Caco-2 (cell line): ENCODE data around the gene PARVB. TPM values are rescaled to one million over a fixed set of nuclear protein-coding genes. Genes with fewer than 3 reads are reported as not detected.

Experiments
- BruUV-seq: library from RNA; stranded (reverse); fragments of 400-500 nt; replicated peaks from 2 replicates; lab custom pipeline; 2021; lab: Mats Ljungman, UMichigan
- CTCF ChIA-PET: fragments of 300-600 bp; sonication (Branson Sonifier 250); formaldehyde crosslinking; loops from one replicate; lab custom pipeline; 2022; ENCODE audit warnings: antibody characterized with exemption; lab: Charles Lee
- POLR2A ChIA-PET: fragments of 300-600 bp; sonication (Branson Sonifier 250); formaldehyde crosslinking; loops from one replicate; lab custom pipeline; 2022; ENCODE audit warnings: antibody characterized with exemption; lab: Charles Lee
- DNase-seq, 2 experiments: peaks; one replicate each; pipeline versions ENCODE4 v3.0.0 to v3.0.0-alpha.2; 2020 to 2022
- H3K27me3 ChIP-seq: replicated peaks from 2 replicates; pipeline ENCODE4 v1.6.0; 2011; ENCODE audit warnings: low read length; ENCODE audit not compliant: control insufficient read depth, insufficient read depth
- H3K36me3 ChIP-seq: 2 replicates; pipeline ENCODE4 v1.5.1; 2011; ENCODE audit warnings: low read length; ENCODE audit not compliant: control insufficient read depth, insufficient read depth
- H3K4me1 ChIP-seq: fragments of 250-450 bp; sonication (Bioruptor Pico); 2 replicates; pipeline ENCODE4 v1.5.1; 2020; ENCODE audit warnings: mild to moderate bottlenecking
- H3K4me3 ChIP-seq: 2 replicates; pipeline ENCODE4 v1.5.1; 2011; ENCODE audit warnings: low read depth, mild to moderate bottlenecking, control low read depth, low read length
- H3K9me3 ChIP-seq: fragments of 250-450 bp; sonication (Bioruptor Pico); 2 replicates; pipeline ENCODE4 v1.5.1; 2020; ENCODE audit warnings: mild to moderate bottlenecking, moderate library complexity
- H3K27ac Mint-ChIP-seq: one replicate; pipeline ENCODE4 v1.8.0; 2022; ENCODE audit warnings: mixed read lengths; ENCODE audit not compliant: unreplicated experiment
- H3K27me3 Mint-ChIP-seq: one replicate; pipeline ENCODE4 v1.8.0; 2022; ENCODE audit warnings: mixed read lengths; ENCODE audit not compliant: insufficient read depth, unreplicated experiment
- H3K36me3 Mint-ChIP-seq: one replicate; pipeline ENCODE4 v1.8.0; 2022; ENCODE audit warnings: mild to moderate bottlenecking, mixed read lengths; ENCODE audit not compliant: insufficient read depth, unreplicated experiment
- H3K4me1 Mint-ChIP-seq: one replicate; pipeline ENCODE4 v1.8.0; 2022; ENCODE audit warnings: low read depth, mixed read lengths; ENCODE audit not compliant: unreplicated experiment
- H3K4me3 Mint-ChIP-seq: one replicate; pipeline ENCODE4 v1.8.0; 2022; ENCODE audit warnings: mild to moderate bottlenecking, moderate library complexity, mixed read lengths; ENCODE audit not compliant: unreplicated experiment
- H3K9me3 Mint-ChIP-seq: one replicate; pipeline ENCODE4 v1.8.0; 2022; ENCODE audit warnings: mixed read lengths; ENCODE audit not compliant: unreplicated experiment
- intact Hi-C: fragments of 100-400 bp; cut with micrococcal nuclease; formaldehyde crosslinking; loops from one replicate; pipeline ENCODE4 v1.10.0; 2022; ENCODE audit not compliant: unreplicated experiment
- total RNA-seq: library from RNA; stranded (reverse); gene quantifications from 2 replicates; pipeline ENCODE4 v1.2.3, GENCODE V29; 2022
- TF ChIP-seq, protein P1 (sequence below), 2 experiments: fragments of 200-600 bp in 1 of 2; IDR thresholded peaks; 1 replicate in 1 of 2; 2 replicates in 1 of 2; pipeline versions ENCODE4 v1.5.1 to v1.8.0; 2011 to 2022; ENCODE audit warnings: antibody characterized with exemption in 1 of 2, control low read depth in 1 of 2, inconsistent platforms in 1 of 2, low read depth in 1 of 2, low read length in 1 of 2, mild to moderate bottlenecking in 1 of 2, moderate library complexity in 1 of 2; ENCODE audit not compliant: insufficient read depth in 1 of 2, severe bottlenecking in 1 of 2, unreplicated experiment in 1 of 2

The PARVB gene
- total RNA-seq, 1 experiment from 2014 or later: 28.8 TPM

DNA sequence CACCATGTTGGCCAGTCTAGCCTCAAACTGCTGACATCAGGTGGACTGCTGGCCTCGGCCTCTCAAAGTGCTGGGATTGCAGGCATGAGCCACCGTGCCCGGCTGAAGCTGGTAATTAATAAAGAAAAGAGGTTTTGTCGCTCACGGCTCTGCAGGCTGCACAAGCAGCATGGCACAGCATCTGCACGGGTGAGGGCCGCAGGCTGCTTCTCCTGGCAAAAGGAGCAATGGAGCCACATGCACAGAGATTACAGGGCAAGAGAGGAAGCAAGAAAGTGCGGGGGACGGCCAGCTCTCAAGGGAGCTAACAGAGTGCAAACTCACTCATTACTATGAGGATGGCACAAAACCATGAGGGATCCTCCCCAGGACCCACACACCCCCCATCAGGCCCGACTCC is 4.7 kb upstream of the PARVB start:
- DNase-seq: no peak
- no TSS peak for BruUV-seq
- Histone ChIP-seq H3K36me3 (no peaks in the 10 kb centered on the region), H3K4me1 (0 out of 2 replicates have a peak, but pooled peaks cover 4% of the 10 kb centered on the region), H3K4me3 (no peak overlapping the region), H3K9me3 (no peaks in the 10 kb centered on the region), H3K27me3 (no peaks in the 10 kb centered on the region)
- H3K27ac Mint-ChIP-seq: no peak overlapping the region
- peaks cover 6% of the 10 kb centered on the region for H3K4me1 Mint-ChIP-seq
- no peaks in the 10 kb centered on the region for H3K9me3 Mint-ChIP-seq
- ChIA-PET CTCF (no interaction called here), POLR2A (no interaction called here)
- no peaks in the 10 kb centered on the region for H3K36me3 Mint-ChIP-seq
- H3K27me3 Mint-ChIP-seq: no peaks in the 10 kb centered on the region
- TF ChIP-seq, protein P1, sequence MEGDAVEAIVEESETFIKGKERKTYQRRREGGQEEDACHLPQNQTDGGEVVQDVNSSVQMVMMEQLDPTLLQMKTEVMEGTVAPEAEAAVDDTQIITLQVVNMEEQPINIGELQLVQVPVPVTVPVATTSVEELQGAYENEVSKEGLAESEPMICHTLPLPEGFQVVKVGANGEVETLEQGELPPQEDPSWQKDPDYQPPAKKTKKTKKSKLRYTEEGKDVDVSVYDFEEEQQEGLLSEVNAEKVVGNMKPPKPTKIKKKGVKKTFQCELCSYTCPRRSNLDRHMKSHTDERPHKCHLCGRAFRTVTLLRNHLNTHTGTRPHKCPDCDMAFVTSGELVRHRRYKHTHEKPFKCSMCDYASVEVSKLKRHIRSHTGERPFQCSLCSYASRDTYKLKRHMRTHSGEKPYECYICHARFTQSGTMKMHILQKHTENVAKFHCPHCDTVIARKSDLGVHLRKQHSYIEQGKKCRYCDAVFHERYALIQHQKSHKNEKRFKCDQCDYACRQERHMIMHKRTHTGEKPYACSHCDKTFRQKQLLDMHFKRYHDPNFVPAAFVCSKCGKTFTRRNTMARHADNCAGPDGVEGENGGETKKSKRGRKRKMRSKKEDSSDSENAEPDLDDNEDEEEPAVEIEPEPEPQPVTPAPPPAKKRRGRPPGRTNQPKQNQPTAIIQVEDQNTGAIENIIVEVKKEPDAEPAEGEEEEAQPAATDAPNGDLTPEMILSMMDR (IDR thresholded peaks at IDR 0.05; ENCODE audit: insufficient read depth in 1 of 2, low read depth in 1 of 2, low read length in 1 of 2, severe bottlenecking in 1 of 2, unreplicated experiment in 1 of 2): no peak
- intact Hi-C loops: no loop called here
- H3K4me3 Mint-ChIP-seq: no peak overlapping the region

DNA sequence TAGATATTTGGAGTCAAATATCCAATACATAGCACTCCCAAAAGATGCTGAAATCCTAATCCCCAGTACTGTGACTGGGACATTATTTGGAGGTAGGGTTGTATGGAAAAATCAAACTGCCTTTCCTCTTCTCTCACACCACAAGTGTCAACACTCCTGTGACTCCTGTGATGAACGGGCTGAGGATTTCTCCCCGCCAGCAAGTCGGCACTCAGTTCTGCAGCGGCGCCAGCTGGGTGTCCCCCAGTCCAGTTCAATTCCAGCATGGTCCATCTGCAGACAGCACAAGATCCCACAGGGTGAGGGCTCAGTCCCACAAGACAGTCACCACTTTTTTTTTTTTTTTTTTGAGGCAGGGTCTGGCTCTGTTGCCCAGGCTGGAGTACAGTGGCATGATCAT is 4.3 kb upstream of the PARVB start:
- H3K9me3 Mint-ChIP-seq: no peaks in the 10 kb centered on the region
- no peaks in the 10 kb centered on the region for H3K36me3 Mint-ChIP-seq
- Histone ChIP-seq H3K27me3 (no peaks in the 10 kb centered on the region), H3K4me1 (0 out of 2 replicates have a peak, but pooled peaks cover 4% of the 10 kb centered on the region), H3K36me3 (no peaks in the 10 kb centered on the region), H3K4me3 (no peak overlapping the region), H3K9me3 (no peaks in the 10 kb centered on the region)
- intact Hi-C loops: no loop called here
- BruUV-seq: no TSS peak
- TF ChIP-seq, protein P1 (IDR thresholded peaks at IDR 0.05; ENCODE audit: insufficient read depth in 1 of 2, low read depth in 1 of 2, low read length in 1 of 2, severe bottlenecking in 1 of 2, unreplicated experiment in 1 of 2): no peak
- H3K27ac Mint-ChIP-seq: no peak overlapping the region
- H3K4me3 Mint-ChIP-seq: no peak overlapping the region
- peaks cover 6% of the 10 kb centered on the region for H3K4me1 Mint-ChIP-seq
- POLR2A ChIA-PET: no interaction called here
- DNase-seq: no peak
- no peaks in the 10 kb centered on the region for H3K27me3 Mint-ChIP-seq
- CTCF ChIA-PET: no interaction called here

DNA sequence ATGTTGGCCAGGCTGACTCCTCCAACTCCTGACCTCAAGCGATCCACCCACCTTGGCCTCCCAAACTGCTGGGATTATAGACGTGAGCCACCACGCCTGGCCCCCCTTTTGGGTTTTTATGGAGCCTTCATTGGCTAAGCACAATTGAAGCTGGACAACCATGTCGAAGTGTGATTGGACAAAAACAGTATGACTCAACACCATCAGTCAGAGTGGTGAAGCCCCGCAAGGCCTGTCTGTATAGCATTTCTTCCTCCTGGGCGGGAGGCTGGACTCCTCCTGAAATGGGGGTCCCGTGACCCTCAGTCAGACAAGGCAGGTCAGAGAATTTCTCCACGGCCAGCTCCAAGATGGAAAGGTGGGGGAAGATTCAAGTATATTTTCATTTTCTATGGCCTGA is 3.1 kb upstream of the PARVB start:
- Mint-ChIP-seq H3K27ac (no peak overlapping the region), H3K9me3 (no peaks in the 10 kb centered on the region), H3K4me3 (no peak overlapping the region), H3K27me3 (no peaks in the 10 kb centered on the region), H3K36me3 (no peaks in the 10 kb centered on the region), H3K4me1 (peaks cover 6% of the 10 kb centered on the region)
- TF ChIP-seq, protein P1 (IDR thresholded peaks at IDR 0.05; ENCODE audit: insufficient read depth in 1 of 2, low read depth in 1 of 2, low read length in 1 of 2, severe bottlenecking in 1 of 2, unreplicated experiment in 1 of 2): no peak
- no peak overlapping the region for H3K4me3 ChIP-seq
- intact Hi-C loops: no loop called here
- ChIA-PET CTCF (no interaction called here), POLR2A (interaction anchor here (0.8 kb wide), 1 partner anchor 756 kb away, joined by 3 read pairs; no protein-coding TSS in a partner anchor)
- no TSS peak for BruUV-seq
- H3K36me3 ChIP-seq: no peaks in the 10 kb centered on the region
- H3K9me3 ChIP-seq: no peaks in the 10 kb centered on the region
- no peak for DNase-seq
- no peaks in the 10 kb centered on the region for H3K27me3 ChIP-seq
- 0 out of 2 replicates have a peak, but pooled peaks cover 4% of the 10 kb centered on the region for H3K4me1 ChIP-seq
